Lung (tissue), 12 donors: ENCODE data around the gene TRIP6. TPM values are rescaled to one million over a fixed set of nuclear protein-coding genes. Genes with fewer than 3 reads are reported as not detected.

ENCODE experiments used
- ATAC-seq: fragments of 200-7000 bp; cut with Tn5 transposase; one replicate; pipeline ENCODE4 v1.9.1; 2020; ENCODE audit warnings: moderate number of reproducible peaks; ENCODE audit not compliant: insufficient read depth, low FRiP score
- DNase-seq, 3 donors: peaks; one replicate each; pipeline ENCODE4 v3.0.0-alpha.2; 2013 to 2017
- H3K27ac ChIP-seq, 2 donors: one replicate each; pipeline ENCODE4 v1.5.1; 2013; ENCODE audit warnings: mild to moderate bottlenecking in 2 of 2, moderate library complexity in 2 of 2, control low read depth in 1 of 2, inconsistent platforms in 1 of 2, low read depth in 1 of 2, low read length in 1 of 2
- H3K27me3 ChIP-seq, 3 donors: one replicate each; pipeline ENCODE4 v1.5.1; 2013; ENCODE audit warnings: low read length in 2 of 3; ENCODE audit not compliant: control insufficient read depth in 3 of 3, insufficient read depth in 3 of 3
- H3K36me3 ChIP-seq, 4 donors: one replicate each; pipeline ENCODE4 v1.5.1; 2013; ENCODE audit warnings: low read length in 4 of 4, mild to moderate bottlenecking in 1 of 4, moderate library complexity in 1 of 4; ENCODE audit not compliant: control insufficient read depth in 4 of 4, insufficient read depth in 4 of 4
- H3K4me1 ChIP-seq, 5 donors: one replicate each; pipeline ENCODE4 v1.5.1; 2013; ENCODE audit warnings: low read length in 5 of 5, mild to moderate bottlenecking in 2 of 5, moderate library complexity in 1 of 5; ENCODE audit not compliant: control insufficient read depth in 5 of 5, insufficient read depth in 5 of 5
- H3K4me3 ChIP-seq: one replicate; pipeline ENCODE4 v1.5.1; 2013; ENCODE audit warnings: mild to moderate bottlenecking, control low read depth, moderate library complexity
- H3K9ac ChIP-seq, 2 donors: one replicate each; pipeline ENCODE4 v1.5.1; 2013; ENCODE audit warnings: low read length in 2 of 2, control low read depth in 1 of 2; ENCODE audit not compliant: insufficient read depth in 1 of 2
- H3K9me3 ChIP-seq, 4 donors: one replicate each; pipeline ENCODE4 v1.5.1; 2013; ENCODE audit warnings: low read length in 3 of 4, mild to moderate bottlenecking in 1 of 4, moderate library complexity in 1 of 4; ENCODE audit not compliant: control insufficient read depth in 4 of 4, insufficient read depth in 3 of 4
- WGBS, 2 donors: extraction: QIAGEN DNeasy Blood & Tissue Kit; methylation state at CpG; one replicate each; pipeline ENCODE4 v1.1.7; 2013; 5-methylcytosine and 5-hydroxymethylcytosine counted together
- polyA plus RNA-seq, 2 donors: library from polyadenylated mRNA; stranded (reverse); fragments of 200-250 nt; gene quantifications; one replicate each; pipeline ENCODE4 v1.2.1, GENCODE V29; 2013
- total RNA-seq, 2 donors: library from RNA; depleted of rRNA in 1 of 2; stranded (reverse); fragments of >200 nt in 1 of 2; gene quantifications; one replicate each; pipeline ENCODE4 v1.2.1, GENCODE V29; 2014 to 2021
- TF ChIP-seq, protein P1 (sequence below): IDR thresholded peaks from 2 replicates; pipeline ENCODE4 v1.5.1; 2012; ENCODE audit warnings: mild to moderate bottlenecking; ENCODE audit errors: control extremely low read depth, extremely low read depth
- donor health status: control.
- donor health status: control.
- donor health status: Bipolar disorder and iron deficiency.
- donor health status: healthy.
- donor health status: DM: yes; HTN: yes; CAD: no.

Gene TRIP6
- total and polyA plus RNA-seq, 4 donors = 41.4 to 81.8 (median 52.3) TPM

DNA sequence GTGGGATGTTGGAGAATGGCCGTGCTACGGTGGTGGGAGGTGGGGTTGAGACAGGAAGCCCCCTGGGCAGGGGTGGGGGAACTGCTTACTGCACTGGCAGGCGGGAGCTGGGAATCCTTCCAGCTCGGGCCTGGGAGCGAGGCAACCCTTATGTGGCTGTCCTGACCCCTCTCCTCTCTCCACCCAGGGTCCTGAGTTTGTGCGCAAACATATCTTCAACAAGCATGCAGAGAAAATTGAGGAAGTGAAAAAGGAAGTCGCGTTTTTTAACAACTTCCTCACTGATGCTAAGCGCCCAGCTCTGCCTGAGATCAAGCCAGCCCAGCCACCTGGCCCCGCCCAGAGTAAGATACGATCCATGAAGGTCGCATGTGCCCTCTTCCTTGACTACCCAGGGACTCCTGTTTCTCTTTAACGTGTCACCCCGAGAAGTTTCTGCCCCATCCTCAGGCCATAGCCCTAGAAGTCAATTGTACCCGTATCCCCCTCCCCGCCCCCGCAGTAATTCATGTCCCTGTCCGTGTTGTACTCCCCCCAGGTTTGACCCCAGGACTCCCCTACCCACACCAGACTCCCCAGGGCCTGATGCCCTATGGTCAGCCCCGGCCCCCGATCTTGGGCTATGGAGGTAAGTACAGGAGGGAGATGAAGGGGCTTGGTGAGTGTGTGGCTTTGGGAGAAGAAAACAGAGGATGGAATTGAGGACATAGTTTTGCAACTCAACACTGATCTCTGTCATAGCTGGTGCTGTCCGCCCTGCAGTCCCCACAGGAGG lies 20.5 kb downstream of the TRIP6 start:
- Histone ChIP-seq H3K36me3 (peaks cover 20 to 52% (median 51%) of the 10 kb centered on the region in 4 donors), H3K9ac (no peak overlapping the region), H3K4me3 (no peak overlapping the region), H3K27ac (peak overlapping the region in 1 of 2 donors; percentile 29), H3K4me1 (peaks cover 4 to 38% (median 17%) of the 10 kb centered on the region in 5 donors), H3K27me3 (no peaks in the 10 kb centered on the region), H3K9me3 (no peaks in the 10 kb centered on the region)
- DNase-seq (no peak), ATAC-seq (no peak)
- WGBS, 2 donors = 35 to 48% methylated on average over 21 of the region's 21 CpGs
- TF ChIP-seq, protein P1, sequence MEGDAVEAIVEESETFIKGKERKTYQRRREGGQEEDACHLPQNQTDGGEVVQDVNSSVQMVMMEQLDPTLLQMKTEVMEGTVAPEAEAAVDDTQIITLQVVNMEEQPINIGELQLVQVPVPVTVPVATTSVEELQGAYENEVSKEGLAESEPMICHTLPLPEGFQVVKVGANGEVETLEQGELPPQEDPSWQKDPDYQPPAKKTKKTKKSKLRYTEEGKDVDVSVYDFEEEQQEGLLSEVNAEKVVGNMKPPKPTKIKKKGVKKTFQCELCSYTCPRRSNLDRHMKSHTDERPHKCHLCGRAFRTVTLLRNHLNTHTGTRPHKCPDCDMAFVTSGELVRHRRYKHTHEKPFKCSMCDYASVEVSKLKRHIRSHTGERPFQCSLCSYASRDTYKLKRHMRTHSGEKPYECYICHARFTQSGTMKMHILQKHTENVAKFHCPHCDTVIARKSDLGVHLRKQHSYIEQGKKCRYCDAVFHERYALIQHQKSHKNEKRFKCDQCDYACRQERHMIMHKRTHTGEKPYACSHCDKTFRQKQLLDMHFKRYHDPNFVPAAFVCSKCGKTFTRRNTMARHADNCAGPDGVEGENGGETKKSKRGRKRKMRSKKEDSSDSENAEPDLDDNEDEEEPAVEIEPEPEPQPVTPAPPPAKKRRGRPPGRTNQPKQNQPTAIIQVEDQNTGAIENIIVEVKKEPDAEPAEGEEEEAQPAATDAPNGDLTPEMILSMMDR = no peak

DNA sequence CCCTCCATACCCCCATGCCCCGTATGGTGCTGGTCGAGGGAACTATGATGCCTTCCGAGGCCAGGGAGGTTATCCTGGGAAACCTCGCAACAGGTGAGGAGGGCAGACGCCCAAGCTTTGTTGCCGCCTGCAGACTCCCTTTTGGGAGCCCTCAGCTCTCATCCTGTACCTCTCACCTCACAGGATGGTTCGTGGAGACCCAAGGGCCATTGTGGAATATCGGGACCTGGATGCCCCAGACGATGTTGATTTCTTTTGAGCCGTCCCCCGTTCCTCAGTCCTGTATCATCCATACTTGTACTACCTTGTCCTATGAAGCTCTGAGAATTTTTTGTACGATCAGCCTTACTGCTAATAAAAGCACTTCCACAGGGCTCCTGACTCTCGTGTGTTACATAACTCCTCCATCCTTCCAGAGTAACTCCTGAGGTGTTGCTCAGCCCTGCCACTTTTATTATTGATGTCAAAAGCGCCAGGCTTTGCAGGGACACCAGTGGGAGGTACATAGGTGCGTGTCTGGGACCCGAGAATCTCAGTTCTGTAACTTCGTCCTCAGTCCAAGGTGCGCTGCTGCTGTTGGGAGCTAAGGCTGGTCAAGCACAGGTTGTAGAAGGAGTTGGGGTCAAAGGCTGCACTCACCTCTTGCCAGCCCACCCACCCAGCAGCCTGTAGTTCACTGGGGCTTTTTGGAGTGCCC lies 21.3 kb downstream of the TRIP6 start:
- Histone ChIP-seq H3K27me3 (no peaks in the 10 kb centered on the region), H3K4me3 (peak overlapping the region; percentile 73), H3K36me3 (peaks cover 15 to 48% (median 46%) of the 10 kb centered on the region in 4 donors), H3K4me1 (peaks cover 4 to 38% (median 17%) of the 10 kb centered on the region in 5 donors), H3K27ac (peak overlapping the region; percentile 73 to 85), H3K9me3 (no peaks in the 10 kb centered on the region), H3K9ac (no peak overlapping the region)
- 85 to 86% methylated on average over 18 of the region's 18 CpGs for WGBS, 2 donors
- ATAC-seq (no peak), DNase-seq (no peak)
- TF ChIP-seq, protein P1 = no peak

DNA sequence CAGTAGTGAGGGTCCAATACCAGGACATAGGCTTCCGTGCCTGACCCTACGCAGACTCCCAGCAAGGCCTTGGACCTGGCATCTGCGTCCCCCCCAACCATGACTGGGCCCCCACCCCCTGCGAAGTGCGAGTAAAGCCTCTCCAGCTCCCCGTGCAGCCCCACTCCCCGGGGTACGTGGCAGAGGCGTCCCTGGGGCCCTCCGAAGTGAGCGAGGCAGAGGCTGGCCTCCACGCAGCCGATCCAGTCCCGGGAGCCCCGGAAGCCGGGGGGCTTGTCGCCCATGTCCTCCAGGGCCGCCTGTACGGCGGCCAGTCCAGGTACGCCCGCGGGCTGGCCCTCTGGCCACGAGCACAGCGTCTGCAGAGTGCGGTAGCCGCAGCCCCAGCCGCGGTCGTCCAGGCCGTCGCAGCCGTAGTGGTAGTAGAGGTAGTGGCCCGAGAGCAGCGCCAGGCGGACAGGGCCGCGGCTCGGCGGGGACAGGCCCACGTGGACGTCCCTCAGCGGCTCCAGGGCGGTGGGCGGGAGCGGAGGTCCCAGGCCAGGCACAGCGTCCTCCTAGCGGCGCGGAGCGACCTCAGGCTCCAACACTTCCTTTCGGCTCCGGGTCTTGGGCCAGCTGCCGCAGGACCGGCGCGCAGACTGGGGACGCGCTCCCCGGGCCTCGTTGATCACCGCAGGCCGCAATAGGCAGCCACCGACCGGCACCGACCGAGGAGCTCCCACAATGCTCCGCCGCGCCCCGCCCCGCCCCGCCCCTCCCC lies 22.0 kb downstream of the TRIP6 start, which contains the start of gene UFSP1:
UFSP1 (minus strand) TSS at position 728 of the 763 bp plus-strand sequence; CDS start at position 284, 444 bp downstream.
- H3K36me3 ChIP-seq = peaks cover 11 to 40% (median 39%) of the 10 kb centered on the region in 4 donors
- TF ChIP-seq, protein P1 = no peak
- DNase-seq (peak in 1 of 3 donors; percentile 24), ATAC-seq (peak; percentile 32)
- peak within 1 kb of the TSS; percentile 83 to 94 for H3K27ac ChIP-seq
- H3K4me3 ChIP-seq = peak within 1 kb of the TSS; percentile 73
- peak within 1 kb of the TSS in 1 of 2 donors; percentile 56 for H3K9ac ChIP-seq
- H3K4me1 ChIP-seq = peaks cover 4 to 38% (median 17%) of the 10 kb centered on the region in 5 donors
- H3K27me3 ChIP-seq = no peaks in the 10 kb centered on the region
- WGBS, 2 donors = 4 to 6% methylated on average over 54 to 72 of the region's 73 CpGs
- no peaks in the 10 kb centered on the region for H3K9me3 ChIP-seq
